Ovary (tissue), 3 donors: ENCODE measurements around the gene SSBP2.

Experiments
- EP300 ChIP-seq: sonication (generic); formaldehyde crosslinking; IDR thresholded peaks from one replicate; pipeline ENCODE4 v1.6.1; 2017; ENCODE audit warnings: antibody characterized with exemption
- TF ChIP-seq, protein P1 (sequence below), 3 donors: fragments of 450-650 bp in 2 of 3; fragments of 200-600 bp in 1 of 3; IDR thresholded peaks; one replicate each; pipeline versions ENCODE4 v1.5.1 to v1.8.0; 2016 to 2022; ENCODE audit warnings: antibody characterized with exemption in 3 of 3, mild to moderate bottlenecking in 1 of 3
- donor health status: DM: no; HTN: no; CAD: no.

DNA sequence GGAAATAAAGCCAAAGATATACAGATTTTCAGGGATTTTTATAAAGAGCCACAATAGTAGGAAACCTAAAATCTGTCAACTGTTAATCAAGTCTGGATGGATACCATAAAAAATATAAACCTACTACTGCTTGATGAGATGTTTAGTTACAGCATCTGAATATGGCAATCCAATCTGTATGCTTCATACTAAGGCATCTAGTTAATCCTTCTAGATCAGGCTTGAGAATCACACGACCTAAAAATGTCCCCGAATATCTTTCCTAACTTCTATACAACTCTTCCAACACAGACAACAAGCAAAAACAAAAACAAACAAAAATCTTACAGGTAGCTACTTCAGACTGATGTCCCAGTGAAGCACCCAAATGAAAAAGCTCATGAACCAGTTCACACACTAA, 29.8 kb downstream of the SSBP2 start:
- TF ChIP-seq, protein P1, sequence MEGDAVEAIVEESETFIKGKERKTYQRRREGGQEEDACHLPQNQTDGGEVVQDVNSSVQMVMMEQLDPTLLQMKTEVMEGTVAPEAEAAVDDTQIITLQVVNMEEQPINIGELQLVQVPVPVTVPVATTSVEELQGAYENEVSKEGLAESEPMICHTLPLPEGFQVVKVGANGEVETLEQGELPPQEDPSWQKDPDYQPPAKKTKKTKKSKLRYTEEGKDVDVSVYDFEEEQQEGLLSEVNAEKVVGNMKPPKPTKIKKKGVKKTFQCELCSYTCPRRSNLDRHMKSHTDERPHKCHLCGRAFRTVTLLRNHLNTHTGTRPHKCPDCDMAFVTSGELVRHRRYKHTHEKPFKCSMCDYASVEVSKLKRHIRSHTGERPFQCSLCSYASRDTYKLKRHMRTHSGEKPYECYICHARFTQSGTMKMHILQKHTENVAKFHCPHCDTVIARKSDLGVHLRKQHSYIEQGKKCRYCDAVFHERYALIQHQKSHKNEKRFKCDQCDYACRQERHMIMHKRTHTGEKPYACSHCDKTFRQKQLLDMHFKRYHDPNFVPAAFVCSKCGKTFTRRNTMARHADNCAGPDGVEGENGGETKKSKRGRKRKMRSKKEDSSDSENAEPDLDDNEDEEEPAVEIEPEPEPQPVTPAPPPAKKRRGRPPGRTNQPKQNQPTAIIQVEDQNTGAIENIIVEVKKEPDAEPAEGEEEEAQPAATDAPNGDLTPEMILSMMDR (IDR thresholded peaks at IDR 0.05): no peak
- TF ChIP-seq EP300: no peak
